ENCODE measurements around the gene FKBP14. TPM values are rescaled to one million over a fixed set of nuclear protein-coding genes. Genes with fewer than 3 reads are reported as not detected.

Gene FKBP14
- polyA plus RNA-seq, 1 of the 3 experiments (the other 2 are of a cell fraction): 15.7 TPM

DNA sequence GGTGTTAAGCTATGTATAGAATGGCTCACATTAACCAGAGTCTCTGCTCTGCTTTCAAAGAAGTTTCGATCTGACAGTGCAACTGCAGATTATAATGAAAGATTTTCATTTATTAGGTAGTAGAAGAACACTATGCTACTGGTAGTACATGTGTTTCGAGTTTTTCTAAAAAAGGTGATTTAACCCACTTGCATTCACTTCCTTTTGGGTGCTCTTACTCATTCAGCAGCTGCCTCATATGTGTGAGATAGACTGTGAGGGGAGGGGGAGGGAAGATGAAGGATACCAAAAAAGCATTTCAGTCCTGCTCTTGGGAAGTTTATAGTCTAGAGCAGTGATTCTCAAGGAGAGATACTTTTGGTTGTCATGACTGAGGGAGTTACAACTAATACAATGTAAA is 22.1 kb upstream of the FKBP14 start (continued):
- TF ChIP-seq, protein P1, sequence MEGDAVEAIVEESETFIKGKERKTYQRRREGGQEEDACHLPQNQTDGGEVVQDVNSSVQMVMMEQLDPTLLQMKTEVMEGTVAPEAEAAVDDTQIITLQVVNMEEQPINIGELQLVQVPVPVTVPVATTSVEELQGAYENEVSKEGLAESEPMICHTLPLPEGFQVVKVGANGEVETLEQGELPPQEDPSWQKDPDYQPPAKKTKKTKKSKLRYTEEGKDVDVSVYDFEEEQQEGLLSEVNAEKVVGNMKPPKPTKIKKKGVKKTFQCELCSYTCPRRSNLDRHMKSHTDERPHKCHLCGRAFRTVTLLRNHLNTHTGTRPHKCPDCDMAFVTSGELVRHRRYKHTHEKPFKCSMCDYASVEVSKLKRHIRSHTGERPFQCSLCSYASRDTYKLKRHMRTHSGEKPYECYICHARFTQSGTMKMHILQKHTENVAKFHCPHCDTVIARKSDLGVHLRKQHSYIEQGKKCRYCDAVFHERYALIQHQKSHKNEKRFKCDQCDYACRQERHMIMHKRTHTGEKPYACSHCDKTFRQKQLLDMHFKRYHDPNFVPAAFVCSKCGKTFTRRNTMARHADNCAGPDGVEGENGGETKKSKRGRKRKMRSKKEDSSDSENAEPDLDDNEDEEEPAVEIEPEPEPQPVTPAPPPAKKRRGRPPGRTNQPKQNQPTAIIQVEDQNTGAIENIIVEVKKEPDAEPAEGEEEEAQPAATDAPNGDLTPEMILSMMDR (IDR thresholded peaks at IDR 0.05): no peak

- no peak for TF ChIP-seq MXI1 (IDR thresholded peaks at IDR 0.05; ENCODE audit: low read depth, low read length)
- TF ChIP-seq RXRA (IDR thresholded peaks at IDR 0.05; ENCODE audit: borderline replicate concordance, low read depth): no peak
- no peak for TF ChIP-seq RFX5 (IDR thresholded peaks at IDR 0.05; ENCODE audit: low read length)
- no peak for TF ChIP-seq ELF1 (IDR thresholded peaks at IDR 0.05)
- TF ChIP-seq, protein P1 (IDR thresholded peaks at IDR 0.05): no peak
- no peak for TF ChIP-seq GABPA (IDR thresholded peaks at IDR 0.05; ENCODE audit: low read depth)
- TF ChIP-seq IRF3 (IDR thresholded peaks at IDR 0.05; ENCODE audit: low read depth, low read length): no peak
- no peak for TF ChIP-seq POLR2AphosphoS5 (IDR thresholded peaks at IDR 0.05; ENCODE audit: low read depth, low read length)
- CTCF ChIA-PET: interaction anchor here (1.1 to 4.7 kb wide), 6 partner anchors 10 to 126 kb away, joined by 3 to 33 read pairs (median 4); no protein-coding TSS in a partner anchor
- no peak overlapping the region for H2AFZ ChIP-seq (ENCODE audit: low read depth)
Measured at GRCh38 chr7:30047124-30047523, 20.6 kb upstream of the FKBP14 start.

More at GRCh38 chr7:30047124-30047523, 20.6 kb upstream of the FKBP14 start:
- no peak overlapping the region for H3K9ac ChIP-seq
- 68% methylated on average over 2 of the region's 2 CpGs for WGBS (ENCODE audit: low lambda C conversion rate)
- H3K36me3 ChIP-seq (replicated peaks in 1 of 2; ENCODE audit: control insufficient read depth in 1 of 2, insufficient read depth in 2 of 2, low read length in 1 of 2): peaks cover 41 to 65% of the 10 kb centered on the region in 2 experiments
- POLR2A ChIA-PET: no interaction called here
- H3K4me3 ChIP-seq (ENCODE audit: low read depth in 2 of 2, low read length in 1 of 2): no peak overlapping the region
- H3K9me2 ChIP-seq: no peaks in the 10 kb centered on the region
- no peaks in the 10 kb centered on the region for H3K27me3 ChIP-seq (ENCODE audit: insufficient read depth)
- H3F3A ChIP-seq (replicated peaks; ENCODE audit: insufficient read depth): no peaks in the 10 kb centered on the region
- H3K79me2 ChIP-seq (ENCODE audit: insufficient read depth): peaks cover 15% of the 10 kb centered on the region; the same call in 1 of the 2 replicates
- no peak overlapping the region for H3K4me2 ChIP-seq
- H3K9me3 ChIP-seq: no peaks in the 10 kb centered on the region
- DNase-seq: no peak
- no peaks in the 10 kb centered on the region for H4K20me1 ChIP-seq (ENCODE audit: insufficient read depth)
- H3K27ac ChIP-seq (ENCODE audit: low read depth in 2 of 2, low read length in 1 of 2): no peak overlapping the region
- H3K4me1 ChIP-seq (ENCODE audit: control insufficient read depth in 1 of 2, insufficient read depth in 2 of 2, low read depth in 1 of 2, low read length in 1 of 2): no peaks in the 10 kb centered on the region; a peak in 1 of 4 replicates

Data from SK-N-SH (cell line).